Lower leg skin (tissue), 4 donors: Measurements from ENCODE around the gene MGAT3. TPM values are rescaled to one million over a fixed set of nuclear protein-coding genes. Genes with fewer than 3 reads are reported as not detected.

ENCODE experiments used
- DNase-seq, 2 donors: peaks; one replicate each; pipeline ENCODE4 v3.0.0-alpha.2; 2019; ENCODE audit warnings: low spot score in 2 of 2
- H3K4me3 ChIP-seq: fragments of 200-600 bp; sonication (generic); 2 replicates; pipeline ENCODE4 v1.5.1; 2017; ENCODE audit warnings: mild to moderate bottlenecking, low read depth; ENCODE audit not compliant: poor library complexity, severe bottlenecking
- POLR2A ChIP-seq, 2 donors: fragments of 450-650 bp; IDR thresholded peaks; one replicate each; pipeline ENCODE4 v1.6.1; 2016 to 2017; ENCODE audit warnings: antibody characterized with exemption in 2 of 2, mild to moderate bottlenecking in 1 of 2, moderate library complexity in 1 of 2
- WGBS, 2 donors: methylation state at CpG; one replicate each; pipeline ENCODE4 v1.1.5; 2018; 5-methylcytosine and 5-hydroxymethylcytosine counted together
- intact Hi-C: fragments of 100-400 bp; cut with DNase I; formaldehyde crosslinking; loops from one replicate; pipeline ENCODE4 v1.15.0; 2023; ENCODE audit warnings: low total_unique reads
- total RNA-seq, 4 donors: library from RNA; depleted of rRNA; stranded (reverse); fragments of >200 nt; gene quantifications; one replicate each; pipeline ENCODE4 v1.1.0, GENCODE V29; 2016
- TF ChIP-seq, protein P1 (sequence below), 3 donors: fragments of 450-650 bp; IDR thresholded peaks; one replicate each; pipeline ENCODE4 v1.5.1; 2016; ENCODE audit warnings: antibody characterized with exemption in 3 of 3, mild to moderate bottlenecking in 3 of 3, moderate library complexity in 2 of 3

Gene MGAT3
- total RNA-seq, 4 donors from 2014 or later = 1.2 to 5.5 (median 3.2) TPM

GRCh38 chr22:39414377-39414776 is 42.4 kb upstream of the MGAT3 start:
- 71 to 72% methylated on average over 7 of the region's 7 CpGs for WGBS, 2 donors
- intact Hi-C loops = no loop called here
- H3K4me3 ChIP-seq = no peak overlapping the region
- no peak for DNase-seq
- TF ChIP-seq, protein P1, sequence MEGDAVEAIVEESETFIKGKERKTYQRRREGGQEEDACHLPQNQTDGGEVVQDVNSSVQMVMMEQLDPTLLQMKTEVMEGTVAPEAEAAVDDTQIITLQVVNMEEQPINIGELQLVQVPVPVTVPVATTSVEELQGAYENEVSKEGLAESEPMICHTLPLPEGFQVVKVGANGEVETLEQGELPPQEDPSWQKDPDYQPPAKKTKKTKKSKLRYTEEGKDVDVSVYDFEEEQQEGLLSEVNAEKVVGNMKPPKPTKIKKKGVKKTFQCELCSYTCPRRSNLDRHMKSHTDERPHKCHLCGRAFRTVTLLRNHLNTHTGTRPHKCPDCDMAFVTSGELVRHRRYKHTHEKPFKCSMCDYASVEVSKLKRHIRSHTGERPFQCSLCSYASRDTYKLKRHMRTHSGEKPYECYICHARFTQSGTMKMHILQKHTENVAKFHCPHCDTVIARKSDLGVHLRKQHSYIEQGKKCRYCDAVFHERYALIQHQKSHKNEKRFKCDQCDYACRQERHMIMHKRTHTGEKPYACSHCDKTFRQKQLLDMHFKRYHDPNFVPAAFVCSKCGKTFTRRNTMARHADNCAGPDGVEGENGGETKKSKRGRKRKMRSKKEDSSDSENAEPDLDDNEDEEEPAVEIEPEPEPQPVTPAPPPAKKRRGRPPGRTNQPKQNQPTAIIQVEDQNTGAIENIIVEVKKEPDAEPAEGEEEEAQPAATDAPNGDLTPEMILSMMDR (IDR thresholded peaks at IDR 0.05) = no peak
- no peak for TF ChIP-seq POLR2A (IDR thresholded peaks at IDR 0.05)

GRCh38 chr22:39414886-39415285 is 41.9 kb upstream of the MGAT3 start:
- WGBS, 2 donors = 72 to 74% methylated on average over 10 to 11 of the region's 11 CpGs
- TF ChIP-seq, protein P1 (IDR thresholded peaks at IDR 0.05) = no peak
- no peak for TF ChIP-seq POLR2A (IDR thresholded peaks at IDR 0.05)
- no peak for DNase-seq
- H3K4me3 ChIP-seq = no peak overlapping the region
- intact Hi-C loops = no loop called here

- intact Hi-C loops = no loop called here
- DNase-seq = no peak
- no peak for TF ChIP-seq POLR2A (IDR thresholded peaks at IDR 0.05)
- TF ChIP-seq, protein P1 (IDR thresholded peaks at IDR 0.05) = no peak
- 94 to 96% methylated on average over 13 to 16 of the region's 16 CpGs for WGBS, 2 donors
- H3K4me3 ChIP-seq = no peak overlapping the region
Measured at GRCh38 chr22:39415506-39415905, 41.3 kb upstream of the MGAT3 start.

DNA sequence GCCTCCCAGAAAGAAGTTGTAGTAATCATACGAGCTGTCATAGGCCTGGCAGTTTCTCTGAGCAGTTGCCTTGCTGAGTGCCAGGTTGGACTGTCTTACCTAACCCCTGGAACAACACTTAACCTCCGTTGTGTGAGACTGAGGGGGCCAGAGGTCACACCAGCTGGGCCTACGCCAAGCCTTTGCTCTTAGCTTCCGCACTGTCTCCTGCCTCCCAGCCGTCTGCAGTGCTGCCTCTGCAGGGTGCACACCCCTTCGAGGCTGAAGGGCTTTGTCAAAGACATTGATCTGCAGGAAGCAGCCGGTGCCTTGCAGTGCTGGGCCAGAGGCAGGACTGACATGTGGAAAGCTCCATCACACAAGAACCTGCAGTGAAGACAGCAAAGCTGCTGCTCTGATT is 40.5 kb upstream of the MGAT3 start:
- H3K4me3 ChIP-seq = no peak overlapping the region
- no peak for DNase-seq
- TF ChIP-seq, protein P1 (IDR thresholded peaks at IDR 0.05) = no peak
- no peak for TF ChIP-seq POLR2A (IDR thresholded peaks at IDR 0.05)
- intact Hi-C loops = no loop called here
- 74 to 83% methylated on average over 6 to 7 of the region's 7 CpGs for WGBS, 2 donors

GRCh38 chr22:39417641-39418040 is 39.2 kb upstream of the MGAT3 start:
- no peak overlapping the region for H3K4me3 ChIP-seq
- no peak for DNase-seq
- WGBS, 2 donors = 90 to 94% methylated on average over 12 of the region's 12 CpGs
- no peak for TF ChIP-seq POLR2A (IDR thresholded peaks at IDR 0.05)
- TF ChIP-seq, protein P1 (IDR thresholded peaks at IDR 0.05) = no peak
- intact Hi-C loops = no loop called here

DNA sequence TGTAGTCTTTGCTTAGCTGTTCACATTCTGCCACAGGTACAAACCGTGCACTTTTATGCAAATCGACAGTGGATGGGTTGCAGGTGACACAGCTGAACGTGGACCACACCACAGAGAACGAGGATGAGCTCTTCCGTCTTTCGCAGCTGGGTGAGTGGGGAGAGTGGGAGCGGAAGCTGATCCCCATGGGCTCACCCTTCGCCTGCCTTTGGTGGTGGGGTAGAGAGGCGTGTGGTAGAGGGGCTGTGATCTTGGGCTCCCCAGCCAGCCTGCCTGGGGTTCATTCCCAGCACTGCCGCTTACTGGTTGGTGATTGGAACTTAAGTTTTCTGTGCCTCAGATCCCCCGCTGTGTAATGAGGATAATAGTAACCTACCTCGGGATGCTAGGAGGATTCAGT is 38.1 kb upstream of the MGAT3 start:
- DNase-seq = no peak
- H3K4me3 ChIP-seq = no peak overlapping the region
- intact Hi-C loops = no loop called here
- whole genome bisulfite sequencing, 2 donors = 92% methylated on average over 12 of the region's 12 CpGs
- TF ChIP-seq POLR2A (IDR thresholded peaks at IDR 0.05) = no peak
- TF ChIP-seq, protein P1 (IDR thresholded peaks at IDR 0.05) = no peak
